Jurkat, Clone E6-1 (cell line): ENCODE data around the gene PCCA.
"Not testable (repeated sequence)": the region's sequence is repeated elsewhere in the genome, so short reads cannot be mapped to it uniquely, and the experiment has no call there.

ENCODE experiments used
- DNase-seq: peaks from one replicate; pipeline ENCODE4 v3.0.0-alpha.2; 2011; ENCODE audit warnings: low read depth, low spot score
- H3K4me3 ChIP-seq: 2 replicates; pipeline ENCODE4 v1.5.1; 2011; ENCODE audit warnings: mild to moderate bottlenecking, low read length, control low read depth, moderate library complexity

PCCA gene

DNA sequence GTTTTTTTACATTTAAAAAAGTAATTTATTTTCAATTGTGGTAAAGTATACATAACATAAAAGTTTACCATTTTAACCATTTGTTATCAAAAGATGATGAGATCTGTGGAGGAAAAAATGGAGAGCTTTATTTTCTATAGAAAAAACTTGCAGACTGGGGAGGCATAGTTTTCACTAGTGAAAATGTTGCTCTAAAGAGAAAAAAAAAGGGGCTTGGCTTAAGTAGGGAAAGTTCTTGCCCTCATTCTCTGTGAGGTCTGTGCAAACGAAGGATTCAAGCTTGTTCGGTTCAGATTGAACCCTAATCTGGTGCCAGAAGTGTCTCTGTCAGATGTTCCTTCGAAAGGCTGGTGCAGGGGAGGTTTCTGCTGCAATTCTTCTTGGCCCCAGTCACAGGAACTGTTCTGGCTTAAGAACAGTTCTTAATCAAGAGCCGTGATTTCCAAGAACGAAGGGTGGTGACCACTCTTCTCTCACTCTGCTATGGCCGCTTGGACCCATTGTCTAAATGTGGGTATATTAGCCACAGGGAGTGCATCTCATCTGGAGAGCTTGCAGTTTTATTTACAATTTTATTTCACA lies 42.1 kb downstream of the PCCA start:
- no peak for DNase-seq
- H3K4me3 ChIP-seq: no peak overlapping the region

DNA sequence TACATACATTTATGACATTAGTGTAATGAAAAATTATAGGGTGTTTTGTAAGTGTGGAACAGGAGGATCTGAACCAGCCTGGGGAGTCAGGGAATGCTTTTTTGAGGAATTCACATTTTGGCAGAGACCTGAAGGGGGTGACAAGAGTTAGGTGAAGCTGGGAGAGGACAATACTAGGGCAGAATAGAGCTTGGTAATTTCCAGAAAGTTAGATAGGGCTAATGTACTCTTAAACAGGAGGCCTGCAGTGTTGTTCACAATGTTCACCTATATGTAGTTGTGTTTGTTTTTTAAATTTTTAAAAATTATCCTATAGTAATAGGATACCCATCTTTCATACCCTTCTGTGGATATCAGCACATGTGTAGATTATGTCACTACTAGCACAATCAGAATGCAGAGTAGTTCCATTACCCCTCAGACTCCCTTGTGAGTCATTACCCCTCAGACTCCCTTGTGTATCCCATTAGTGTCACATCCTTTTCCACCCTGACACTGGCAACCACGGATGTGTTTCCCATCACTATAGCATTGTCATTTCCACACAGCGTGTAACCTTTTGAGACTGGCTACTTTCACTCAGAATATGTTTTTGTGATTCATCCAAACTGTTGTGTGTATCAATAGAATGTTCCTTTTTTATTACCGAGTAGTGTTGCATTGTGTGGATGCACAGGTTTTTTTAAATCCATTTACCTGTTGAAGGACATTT lies 43.1 kb downstream of the PCCA start:
- no peak for DNase-seq
- H3K4me3 ChIP-seq: no peak overlapping the region

DNA sequence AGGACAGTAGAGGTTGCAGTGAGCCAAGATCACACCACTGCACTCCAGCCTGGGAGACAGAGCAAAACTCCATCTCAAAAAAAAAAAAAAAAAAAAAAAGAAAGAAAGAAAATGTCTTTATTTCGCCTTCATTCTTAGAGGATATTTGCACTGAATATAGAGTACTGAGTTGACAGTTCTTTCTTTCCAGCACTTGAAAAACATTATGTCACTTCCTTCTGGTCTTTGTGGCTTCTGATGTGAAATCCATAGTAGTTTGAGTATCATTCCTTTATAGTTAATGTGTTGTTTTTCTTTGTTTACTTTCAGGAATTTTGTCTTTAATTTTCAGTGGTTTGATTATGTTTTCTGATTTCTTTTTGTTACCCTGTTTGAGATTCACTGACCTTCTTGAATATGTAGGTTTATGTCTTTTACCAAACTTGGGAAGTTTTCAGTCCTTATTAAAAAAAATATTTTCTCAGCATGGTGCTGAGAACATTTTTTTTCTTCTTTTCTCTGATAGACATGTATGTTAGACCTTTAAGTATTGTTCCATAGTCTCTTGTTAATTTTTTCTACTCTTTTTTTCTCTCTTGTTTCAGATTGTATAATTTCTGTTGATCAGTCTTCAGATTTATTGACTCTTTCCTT lies 50.1 kb downstream of the PCCA start:
- DNase-seq: no peak
- H3K4me3 ChIP-seq: no peak overlapping the region

DNA sequence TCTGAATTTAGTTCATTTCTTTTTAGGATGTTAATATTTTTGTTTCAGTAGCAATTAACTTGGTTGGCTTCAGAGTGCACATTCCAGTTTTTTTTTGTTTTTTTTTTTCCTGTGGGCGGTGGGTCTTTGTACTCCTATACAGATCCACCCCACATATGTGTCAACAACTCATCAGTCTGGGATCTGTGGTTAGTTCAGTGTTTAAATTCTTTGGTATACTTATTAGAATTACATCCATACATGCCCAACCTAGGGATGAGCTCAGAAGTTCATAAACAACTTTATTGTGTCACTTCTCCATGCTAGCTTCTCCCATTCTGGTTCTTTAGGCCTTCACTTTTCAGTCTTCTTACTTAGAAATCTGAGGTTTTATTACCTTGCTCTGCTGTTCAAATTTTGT lies 50.9 kb downstream of the PCCA start:
- no peak overlapping the region for H3K4me3 ChIP-seq
- DNase-seq: no peak

DNA sequence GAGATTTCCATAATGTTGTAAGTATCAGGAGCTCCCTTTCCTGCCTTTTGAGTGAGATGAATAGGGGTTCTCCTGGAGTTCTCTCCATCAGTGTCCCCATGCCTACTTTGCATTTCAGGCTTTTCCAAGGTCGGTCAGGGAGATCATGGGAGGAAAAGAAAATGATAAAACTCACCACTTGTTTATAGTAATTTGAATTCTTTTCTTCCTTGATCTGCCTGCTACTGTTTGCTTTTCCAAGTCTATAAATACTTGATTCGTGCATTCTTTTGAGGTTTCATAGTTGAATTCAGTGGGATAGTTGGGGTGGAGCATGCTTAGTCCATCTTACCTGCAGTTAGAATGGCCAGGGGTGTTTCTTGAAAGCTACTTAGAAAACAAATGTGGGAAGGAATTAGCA lies 51.5 kb downstream of the PCCA start:
- DNase-seq: no peak
- H3K4me3 ChIP-seq: no peak overlapping the region

DNA sequence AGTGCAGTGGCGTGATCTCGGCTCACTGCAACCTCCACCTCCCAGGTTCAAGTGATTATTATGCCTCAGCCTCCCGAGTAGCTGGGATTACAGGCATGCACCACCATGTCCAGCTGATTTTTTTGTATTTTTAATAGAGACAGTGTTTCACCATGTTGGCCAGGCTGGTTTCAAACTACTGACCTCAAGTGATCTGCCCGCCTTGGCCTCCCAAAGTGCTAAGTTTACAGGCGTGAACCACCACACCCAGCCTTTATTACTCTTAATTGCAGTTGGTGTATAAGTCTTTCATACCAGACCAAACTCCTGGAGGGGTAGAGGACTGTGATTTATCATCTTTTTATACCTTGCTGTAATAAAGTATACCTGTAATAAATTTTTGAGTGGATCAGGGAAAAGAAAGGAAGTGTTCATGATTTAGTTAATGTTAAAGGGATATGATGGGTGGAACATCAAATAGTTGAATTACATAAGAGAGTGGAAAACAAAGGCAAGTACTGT lies 52.6 kb downstream of the PCCA start:
- DNase-seq, H3K4me3 ChIP-seq: not testable (repeated sequence)

DNA sequence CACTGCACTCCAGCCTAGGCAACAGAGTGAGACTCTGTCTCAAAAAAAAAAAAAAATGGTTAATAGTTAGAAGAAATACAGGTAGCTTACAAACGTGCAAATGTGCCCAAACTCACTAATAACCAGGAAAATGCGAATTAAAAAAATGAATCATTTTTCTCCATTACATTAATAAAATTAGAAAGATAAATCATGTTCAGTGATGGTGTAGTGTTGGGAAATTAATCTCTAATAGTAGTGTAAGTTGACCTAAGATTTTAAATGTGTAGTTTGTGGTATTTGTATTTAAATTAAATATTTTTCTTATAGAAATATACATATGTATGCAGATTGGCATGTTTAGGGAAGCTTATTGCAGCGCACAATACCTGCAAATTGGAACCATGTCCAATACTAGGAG lies 57.6 kb downstream of the PCCA start:
- H3K4me3 ChIP-seq: no peak overlapping the region
- DNase-seq: no peak

DNA sequence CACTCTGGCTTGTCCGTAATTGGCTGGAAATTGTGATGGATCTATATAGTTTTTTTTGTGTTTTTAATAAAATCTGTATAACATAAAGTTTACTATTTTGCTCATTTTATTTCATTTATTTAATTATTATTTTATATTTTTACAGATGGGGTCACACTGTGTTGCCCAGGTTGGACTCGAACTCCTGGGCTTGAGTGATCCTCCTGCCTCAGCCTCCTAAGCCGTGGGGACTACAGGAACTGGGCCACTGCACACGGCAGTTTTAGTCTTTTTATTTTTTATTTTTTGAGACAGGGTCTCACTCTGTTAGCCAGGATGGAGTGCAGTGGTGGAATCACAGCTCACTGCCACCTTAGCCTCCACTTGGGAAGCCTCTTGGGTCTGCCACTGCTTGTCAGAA lies 58.9 kb downstream of the PCCA start:
- H3K4me3 ChIP-seq: no peak overlapping the region
- no peak for DNase-seq

DNA sequence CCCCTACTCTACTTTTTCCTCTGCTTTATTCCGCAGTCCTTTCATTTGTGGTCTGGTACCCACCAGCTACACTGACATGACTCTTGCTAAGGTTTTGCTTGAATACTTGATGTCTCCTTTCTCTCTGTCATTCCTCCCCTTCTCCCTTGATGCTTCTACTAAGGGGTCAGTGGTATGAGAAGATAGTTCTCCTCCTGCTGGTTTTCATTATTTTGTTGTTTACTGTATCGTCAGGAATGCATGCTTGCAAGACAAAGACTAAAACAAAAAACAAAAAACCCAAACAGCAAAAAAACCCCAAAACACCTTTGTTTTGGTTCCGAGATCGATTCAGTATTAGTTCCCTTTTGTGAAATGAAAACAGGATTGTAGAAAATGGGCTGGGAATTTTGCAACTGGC lies 59.5 kb downstream of the PCCA start:
- no peak for DNase-seq
- no peak overlapping the region for H3K4me3 ChIP-seq

DNA sequence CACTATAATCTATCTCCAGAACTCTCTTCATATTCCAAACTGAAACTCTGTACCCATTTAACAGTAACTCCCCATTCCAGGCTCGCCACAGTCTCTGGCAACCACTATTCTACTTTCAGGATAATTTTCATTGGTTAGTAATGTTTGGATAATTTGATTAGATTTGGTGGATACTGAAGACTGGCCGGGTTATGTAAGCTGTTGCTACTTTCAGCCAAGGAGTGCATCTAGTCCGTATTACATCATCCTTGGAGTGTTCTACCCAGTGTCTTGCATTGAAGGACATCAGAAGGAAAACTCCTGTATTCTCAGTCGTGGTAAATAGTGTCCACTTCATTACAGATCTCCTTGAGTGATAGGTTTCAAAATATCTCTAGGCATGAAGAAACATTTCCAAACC lies 60.5 kb downstream of the PCCA start:
- DNase-seq: no peak
- no peak overlapping the region for H3K4me3 ChIP-seq

DNA sequence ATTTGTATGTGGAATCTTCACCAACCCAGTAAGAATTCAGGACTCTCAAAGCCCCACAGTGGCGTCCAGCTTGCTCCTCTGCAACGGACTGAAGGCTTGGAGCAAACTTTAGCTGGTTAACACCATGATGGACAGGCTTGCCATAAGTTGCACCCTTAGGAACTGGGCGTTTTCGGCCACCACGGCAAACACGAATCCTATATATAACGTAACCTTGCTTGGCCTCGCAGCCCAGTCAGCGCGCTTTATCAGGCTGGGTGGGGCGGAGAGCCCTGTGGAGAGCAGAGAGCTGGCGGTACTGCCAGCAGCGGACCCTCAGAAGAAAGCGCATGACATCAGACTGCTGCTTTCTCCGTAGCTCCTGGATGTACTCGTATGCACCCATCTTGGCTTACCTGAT lies 61.8 kb downstream of the PCCA start:
- not testable (repeated sequence) for DNase-seq

DNA sequence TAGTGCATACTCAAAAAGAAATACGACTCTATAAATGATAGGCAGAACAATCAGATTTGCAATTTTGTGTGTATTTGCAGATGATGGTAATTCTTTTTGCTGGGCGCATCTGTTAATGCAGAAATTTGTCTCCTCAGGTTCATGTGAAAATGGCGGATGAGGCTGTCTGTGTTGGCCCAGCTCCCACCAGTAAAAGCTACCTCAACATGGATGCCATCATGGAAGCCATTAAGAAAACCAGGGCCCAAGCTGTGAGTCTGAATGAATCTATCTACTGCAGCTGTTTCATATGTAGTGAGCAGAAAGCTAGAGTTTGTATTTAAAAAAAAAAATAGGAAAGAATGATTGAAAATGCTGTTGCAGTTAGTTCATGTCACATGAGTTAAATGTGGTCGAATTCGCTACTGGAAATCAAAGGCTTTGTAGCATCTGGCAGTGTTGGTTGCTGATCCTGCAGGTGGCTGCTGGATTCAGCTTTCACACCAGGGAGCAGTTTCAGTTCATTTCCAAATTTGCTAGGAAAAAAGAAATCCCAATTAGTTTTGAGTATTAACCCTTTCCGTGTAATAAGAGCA lies 66.0 kb downstream of the PCCA start:
- peak; percentile 20 for DNase-seq

More for the DNA sequence above, 61.8 kb downstream of the PCCA start:
- H3K4me3 ChIP-seq: not testable (repeated sequence)

DNA sequence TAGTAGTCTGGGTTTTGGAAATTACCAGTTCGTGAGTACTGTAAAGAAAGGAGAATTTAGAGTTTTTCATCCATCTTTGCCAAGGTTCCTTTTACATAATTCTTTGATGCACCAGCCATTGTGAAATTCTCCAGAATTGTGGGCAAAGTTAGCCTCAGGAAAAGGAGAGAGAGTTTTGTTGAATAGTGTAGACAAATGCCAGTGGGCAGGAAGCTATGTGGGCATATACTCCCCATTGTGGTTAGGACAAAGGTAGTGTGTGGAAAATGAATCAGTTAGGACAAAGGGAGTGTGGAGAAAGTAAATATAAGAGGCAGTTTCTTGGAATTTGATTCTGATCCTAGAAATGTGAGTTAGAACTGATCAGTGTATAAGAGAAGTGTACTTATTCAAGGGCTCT lies 67.9 kb downstream of the PCCA start:
- H3K4me3 ChIP-seq: no peak overlapping the region
- no peak for DNase-seq

More for the DNA sequence above, 66.0 kb downstream of the PCCA start:
- H3K4me3 ChIP-seq: no peak overlapping the region

DNA sequence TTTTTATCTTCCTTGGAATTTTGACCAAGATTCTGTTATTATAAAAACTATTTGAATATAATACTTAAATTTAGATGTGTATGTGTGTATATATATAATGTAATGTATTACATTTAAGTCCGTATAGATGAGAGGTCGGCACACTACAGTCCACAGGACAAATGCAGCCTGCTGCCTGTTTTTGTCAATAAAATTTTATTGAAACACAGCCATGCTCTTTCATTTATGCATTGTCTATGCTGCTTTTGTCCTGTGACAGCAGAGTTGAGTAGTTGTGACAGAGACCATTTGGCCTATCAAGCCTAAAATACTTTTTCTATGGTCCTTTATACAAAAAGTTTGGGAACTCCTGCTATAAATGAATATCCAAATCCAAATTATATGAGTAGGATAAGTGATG lies 69.7 kb downstream of the PCCA start:
- no peak overlapping the region for H3K4me3 ChIP-seq
- no peak for DNase-seq

DNA sequence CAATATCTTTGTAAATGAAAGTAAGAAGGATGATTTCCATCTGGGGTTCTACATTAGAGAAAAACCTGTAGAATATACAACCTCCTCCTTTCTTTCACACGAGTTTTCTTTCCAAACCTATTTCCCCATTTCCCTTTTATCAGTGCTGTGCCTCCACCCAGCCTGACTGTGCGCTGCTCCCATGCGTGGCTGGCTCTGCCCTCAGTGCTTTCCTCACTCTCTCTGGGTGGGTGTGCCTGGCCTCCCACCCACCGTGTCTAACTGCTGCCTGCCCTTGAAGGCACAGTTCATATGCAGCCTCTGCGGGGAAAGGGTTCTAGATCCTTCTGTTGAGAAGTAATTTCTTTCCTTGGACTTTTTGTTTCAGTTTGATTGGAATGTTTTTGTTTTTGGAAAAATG lies 70.7 kb downstream of the PCCA start:
- no peak overlapping the region for H3K4me3 ChIP-seq
- DNase-seq: no peak

DNA sequence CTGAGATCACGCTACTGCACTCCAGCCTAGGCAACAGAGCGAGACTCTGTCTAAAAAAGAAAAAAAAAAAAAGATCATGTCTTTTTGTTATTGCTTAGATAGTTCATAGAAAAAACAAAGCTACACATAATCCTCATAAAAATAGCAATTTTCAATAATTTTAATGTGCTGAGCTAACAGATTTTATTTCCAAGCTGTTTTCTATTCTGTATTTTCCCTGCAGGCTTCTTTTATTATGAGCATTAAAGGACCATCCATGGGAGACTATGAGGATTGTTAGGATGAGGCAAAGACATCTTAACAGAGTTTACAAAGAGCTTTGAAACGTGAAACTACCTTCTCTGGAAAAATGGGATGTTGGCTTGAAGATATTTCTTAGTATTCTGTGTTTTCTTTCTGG lies 71.6 kb downstream of the PCCA start:
- H3K4me3 ChIP-seq: no peak overlapping the region
- no peak for DNase-seq

DNA sequence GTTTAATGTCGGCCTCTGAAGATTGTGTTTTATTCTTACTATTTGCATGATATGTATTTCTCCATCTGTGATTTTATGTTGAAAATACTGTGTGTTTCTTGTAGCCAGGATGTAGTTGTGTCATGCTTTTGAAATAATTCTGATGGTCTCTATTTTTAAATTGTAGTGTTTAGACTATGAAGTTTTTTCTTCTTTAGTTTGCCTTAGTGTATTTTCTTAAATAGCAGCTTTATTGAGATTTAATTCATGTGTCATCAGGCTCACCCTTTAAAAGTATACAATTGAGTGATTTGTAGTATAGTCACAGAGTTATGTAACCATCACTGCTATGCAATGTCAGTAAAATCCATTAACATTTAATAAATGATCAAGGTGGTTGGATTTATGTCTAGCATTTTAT lies 74.5 kb downstream of the PCCA start:
- no peak overlapping the region for H3K4me3 ChIP-seq
- DNase-seq: no peak

DNA sequence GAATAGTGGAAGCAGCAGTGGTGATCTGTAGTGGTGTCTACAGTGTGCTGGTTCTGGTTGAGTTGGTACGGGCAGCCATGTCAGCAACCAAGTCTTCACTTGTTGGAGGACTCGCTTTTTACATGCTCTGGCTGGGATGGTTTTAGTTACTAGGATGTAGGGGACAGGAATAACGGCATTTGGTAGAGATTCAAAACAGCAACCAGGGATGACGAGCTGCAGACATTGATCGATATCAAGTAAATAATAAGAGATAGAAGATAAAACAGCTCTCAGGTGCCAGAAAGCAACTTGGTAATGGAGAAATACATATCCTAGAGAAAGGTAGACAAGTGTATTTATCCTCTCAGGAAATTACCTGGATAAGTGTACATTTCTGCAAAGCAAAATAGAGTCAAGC lies 84.3 kb downstream of the PCCA start:
- no peak for DNase-seq

DNA sequence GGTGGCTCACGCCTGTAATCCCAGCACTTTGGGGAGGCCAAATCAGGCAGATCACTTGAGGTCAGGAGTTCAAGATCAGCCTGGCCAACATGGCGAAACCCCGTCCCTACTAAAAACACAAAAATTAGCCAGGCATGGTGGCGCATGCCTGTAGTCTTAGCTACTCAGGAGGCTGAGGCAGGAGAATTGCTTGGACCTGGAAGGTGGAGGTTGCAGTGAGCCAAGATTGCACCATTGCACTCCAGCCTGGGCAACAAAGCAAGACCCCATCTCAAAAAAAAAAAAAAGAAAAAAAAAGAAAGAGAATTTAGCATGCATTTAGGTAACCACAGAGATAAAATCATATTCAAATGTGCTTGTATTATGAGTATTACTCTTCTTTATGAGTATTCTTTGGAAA lies 85.6 kb downstream of the PCCA start:
- not testable (repeated sequence) for H3K4me3 ChIP-seq, DNase-seq

More for the DNA sequence above, 84.3 kb downstream of the PCCA start:
- H3K4me3 ChIP-seq: no peak overlapping the region

DNA sequence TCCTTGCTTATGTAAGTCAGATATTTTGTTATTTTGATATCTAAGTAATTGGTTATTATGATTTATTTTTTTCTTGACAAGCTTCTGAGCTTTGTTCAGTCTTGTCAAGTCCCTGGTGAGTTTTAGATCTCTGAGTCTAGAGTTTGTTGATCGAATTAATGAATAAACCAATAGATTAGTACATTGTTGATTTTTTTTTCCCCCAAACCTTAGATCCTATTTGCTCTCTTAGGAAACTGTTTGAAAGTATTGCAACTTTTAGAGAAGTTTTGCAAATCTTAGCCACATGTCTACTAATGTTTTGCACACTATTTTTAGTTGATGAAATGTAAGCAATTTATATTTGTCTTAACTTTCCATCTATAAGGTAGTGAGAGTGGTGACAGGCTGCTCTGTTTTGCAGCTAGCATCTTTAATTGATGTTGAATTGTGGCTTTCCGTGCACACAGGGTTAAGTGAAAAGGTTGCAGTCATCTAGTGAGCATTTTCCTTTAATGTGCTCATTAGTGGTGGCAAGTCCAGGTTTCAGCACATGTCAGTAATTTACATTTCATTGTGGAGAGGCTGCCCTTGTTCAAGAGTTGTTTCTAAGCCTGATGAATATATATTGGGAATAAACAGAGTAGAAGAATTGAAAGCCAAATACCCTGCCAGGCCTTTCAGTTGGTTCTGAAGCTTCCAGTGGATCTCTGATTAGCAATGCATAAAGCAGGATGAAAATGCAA lies 86.3 kb downstream of the PCCA start:
- H3K4me3 ChIP-seq: no peak overlapping the region
- DNase-seq: no peak
